Skin of body (tissue), 2 donors: ENCODE measurements around the gene NOTCH2. TPM values are rescaled to one million over a fixed set of nuclear protein-coding genes. Genes with fewer than 3 reads are reported as not detected.

Source experiments
- DNase-seq: peaks from one replicate; lab custom pipeline; 2025; lab: John Stamatoyannopoulos, UW
- total RNA-seq: library from RNA; depleted of rRNA; stranded (reverse); fragments of >200 nt; gene quantifications from one replicate; pipeline ENCODE4 v1.2.3, GENCODE V29; 2014

The NOTCH2 gene
- total RNA-seq, 1 donor from 2014 or later: 188 TPM

GRCh38 chr1:119879510-119880434, 189.7 kb downstream of the NOTCH2 start:
- DNase-seq: no peak

DNA sequence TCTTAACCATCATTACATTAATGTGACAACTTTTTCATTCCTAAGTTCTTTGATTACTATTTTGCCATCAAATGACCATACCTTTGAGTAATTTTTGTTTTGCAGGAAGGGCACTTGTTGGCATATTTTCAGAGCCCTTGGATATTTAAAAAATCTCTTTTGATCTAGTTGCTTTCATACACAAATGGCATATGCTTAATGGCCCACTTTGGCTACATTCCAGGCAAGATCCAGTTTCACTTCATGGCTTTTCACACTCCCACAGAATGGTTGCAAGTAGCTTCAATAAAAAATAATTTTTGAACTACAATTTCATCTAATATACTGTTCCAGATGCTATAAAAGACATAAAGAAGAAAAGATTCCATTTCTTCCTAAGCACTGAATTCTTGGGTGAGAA, 191.3 kb downstream of the NOTCH2 start:
- DNase-seq: no peak

- DNase-seq: no peak
Measured at GRCh38 chr1:119874186-119874585, 195.3 kb downstream of the NOTCH2 start.

GRCh38 chr1:119873135-119874015, 196.1 kb downstream of the NOTCH2 start:
- peak; percentile 69 for DNase-seq

DNA sequence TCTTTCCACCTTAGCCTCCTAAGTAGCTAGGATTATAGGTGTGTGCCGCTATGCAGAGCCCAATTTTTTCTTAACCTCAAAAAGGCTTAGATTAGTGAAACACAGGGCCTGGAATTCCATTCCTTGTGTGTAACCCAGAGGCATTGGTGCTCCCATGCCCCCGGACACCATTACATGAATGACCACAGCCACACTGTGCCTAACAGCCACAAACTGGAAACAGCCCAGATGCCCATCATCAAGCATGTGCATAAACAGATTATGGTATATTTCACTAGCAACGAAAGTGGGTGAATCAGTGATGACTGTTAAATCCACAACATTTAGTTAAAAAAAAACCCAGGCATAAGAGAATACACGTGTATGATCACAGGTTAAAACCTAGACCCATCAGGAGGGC, 197.6 kb downstream of the NOTCH2 start:
- no peak for DNase-seq

DNA sequence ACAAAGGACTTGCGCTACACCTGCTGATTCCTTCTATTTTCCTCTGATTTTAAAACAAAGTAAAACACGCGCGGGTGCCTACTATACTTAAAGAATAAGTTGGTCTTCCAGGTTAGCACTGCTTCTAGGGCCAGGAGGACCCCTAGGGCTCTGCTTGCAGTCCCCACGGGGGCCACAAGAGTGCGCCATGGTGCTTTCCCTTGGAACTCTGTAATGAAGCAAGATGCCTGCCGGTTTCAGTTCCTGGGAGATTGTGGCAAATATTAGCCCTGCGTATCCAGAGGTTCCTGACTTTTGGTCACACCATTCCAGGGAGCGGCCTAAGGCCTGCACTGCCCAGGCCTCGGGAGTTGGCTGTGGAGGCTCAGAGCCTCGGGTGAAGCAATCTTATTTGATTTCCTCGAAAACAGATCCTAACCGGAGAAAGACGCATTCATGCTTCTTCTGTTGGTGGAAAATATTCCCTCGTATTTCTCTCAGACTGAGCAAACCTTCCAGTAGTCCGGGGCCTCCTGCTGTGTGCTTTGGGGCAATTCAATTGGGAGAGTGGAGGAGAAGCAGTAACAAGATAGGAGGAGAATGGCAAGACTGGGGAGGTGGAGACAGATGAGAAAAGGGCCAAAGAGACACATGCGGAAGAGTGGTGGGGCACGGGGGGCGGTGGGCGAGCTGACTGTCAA, 198.4 kb downstream of the NOTCH2 start:
- peak; percentile 61 for DNase-seq

GRCh38 chr1:119869995-119870394, 199.5 kb downstream of the NOTCH2 start:
- DNase-seq: no peak

GRCh38 chr1:119868176-119868575, 201.3 kb downstream of the NOTCH2 start:
- DNase-seq: no peak

- no peak for DNase-seq
Measured at GRCh38 chr1:119866451-119866850, 203.0 kb downstream of the NOTCH2 start.

DNA sequence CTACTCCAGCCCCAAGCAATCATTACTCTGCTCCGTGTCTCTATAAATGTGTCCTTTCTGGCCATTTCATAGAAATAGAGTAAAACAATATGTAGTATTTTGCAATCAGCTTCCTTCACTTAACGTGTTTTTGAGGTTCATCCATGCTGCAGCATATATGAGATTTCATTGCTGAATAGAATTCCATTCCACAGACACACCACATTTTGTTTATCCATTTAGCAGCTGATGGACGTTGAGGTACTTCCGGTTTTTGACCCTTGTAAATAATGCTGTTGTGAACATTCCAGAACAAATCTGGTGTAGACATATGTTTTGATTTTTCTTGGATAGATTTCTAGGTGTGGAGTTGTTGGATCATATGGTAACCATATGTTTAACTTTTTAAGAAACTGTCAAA, 203.8 kb downstream of the NOTCH2 start:
- peak; percentile 39 for DNase-seq

GRCh38 chr1:119862276-119862675, 207.2 kb downstream of the NOTCH2 start:
- no peak for DNase-seq

Other genes starting within 250 kb of the NOTCH2 start
- not detected for gene ADAM30, start 173.1 kb downstream of the NOTCH2 start, total RNA-seq
- 43.6 TPM for gene SEC22B, start 106.9 kb upstream of the NOTCH2 start, total RNA-seq